ENCODE measurements around the gene KCNN4.

Gene KCNN4

DNA sequence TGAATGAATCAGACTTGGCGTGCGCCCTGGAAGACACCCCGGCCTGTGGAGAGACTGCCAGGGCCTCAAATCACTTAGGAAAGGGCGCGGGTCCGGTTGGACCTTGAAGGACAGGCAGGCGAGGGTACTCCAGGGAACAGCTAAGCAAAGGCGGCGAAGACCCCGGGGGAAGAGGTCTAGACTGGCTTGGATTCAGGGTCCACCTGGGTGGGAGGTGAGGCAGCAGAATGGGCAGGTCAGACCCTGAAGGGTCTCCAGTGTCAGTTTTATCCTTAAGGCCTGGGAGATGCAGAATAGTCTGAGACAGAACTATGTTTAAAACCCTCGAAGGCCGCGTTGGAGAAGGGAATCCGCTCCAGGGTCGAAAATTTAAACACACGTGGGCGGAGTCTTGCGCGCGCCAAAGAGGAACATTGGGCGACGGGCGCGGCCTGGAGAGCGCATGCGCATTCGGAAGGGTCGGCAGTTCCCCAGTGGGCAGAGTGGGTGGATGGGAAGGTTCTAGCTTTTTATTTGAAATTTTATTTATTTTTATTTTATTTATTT is 25.4 kb downstream of the KCNN4 start (continued):
- TF ChIP-seq, protein P1, sequence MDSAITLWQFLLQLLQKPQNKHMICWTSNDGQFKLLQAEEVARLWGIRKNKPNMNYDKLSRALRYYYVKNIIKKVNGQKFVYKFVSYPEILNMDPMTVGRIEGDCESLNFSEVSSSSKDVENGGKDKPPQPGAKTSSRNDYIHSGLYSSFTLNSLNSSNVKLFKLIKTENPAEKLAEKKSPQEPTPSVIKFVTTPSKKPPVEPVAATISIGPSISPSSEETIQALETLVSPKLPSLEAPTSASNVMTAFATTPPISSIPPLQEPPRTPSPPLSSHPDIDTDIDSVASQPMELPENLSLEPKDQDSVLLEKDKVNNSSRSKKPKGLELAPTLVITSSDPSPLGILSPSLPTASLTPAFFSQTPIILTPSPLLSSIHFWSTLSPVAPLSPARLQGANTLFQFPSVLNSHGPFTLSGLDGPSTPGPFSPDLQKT (IDR thresholded peaks at IDR 0.05; ENCODE audit: borderline replicate concordance, low read depth, low read length) = no peak
- 0 out of 2 replicates have a peak, but pooled peaks have one; percentile 52 for TF ChIP-seq ZSCAN16 (tag by site-specific recombination; IDR thresholded peaks at IDR 0.05)
- TF ChIP-seq YY1 (tag by site-specific recombination; IDR thresholded peaks at IDR 0.05) = no peak
- peak; percentile 35; the same call in 1 of the 2 replicates for TF ChIP-seq ZNF394 (tag by site-specific recombination; IDR thresholded peaks at IDR 0.05; ENCODE audit: borderline replicate concordance)
- no peak for TF ChIP-seq ZNF175 (tag by site-specific recombination; IDR thresholded peaks at IDR 0.05)
- TF ChIP-seq SP7 (tag by site-specific recombination; IDR thresholded peaks at IDR 0.05) = no peak; the same call in 1 of the 2 replicates
- TF ChIP-seq, protein P2, sequence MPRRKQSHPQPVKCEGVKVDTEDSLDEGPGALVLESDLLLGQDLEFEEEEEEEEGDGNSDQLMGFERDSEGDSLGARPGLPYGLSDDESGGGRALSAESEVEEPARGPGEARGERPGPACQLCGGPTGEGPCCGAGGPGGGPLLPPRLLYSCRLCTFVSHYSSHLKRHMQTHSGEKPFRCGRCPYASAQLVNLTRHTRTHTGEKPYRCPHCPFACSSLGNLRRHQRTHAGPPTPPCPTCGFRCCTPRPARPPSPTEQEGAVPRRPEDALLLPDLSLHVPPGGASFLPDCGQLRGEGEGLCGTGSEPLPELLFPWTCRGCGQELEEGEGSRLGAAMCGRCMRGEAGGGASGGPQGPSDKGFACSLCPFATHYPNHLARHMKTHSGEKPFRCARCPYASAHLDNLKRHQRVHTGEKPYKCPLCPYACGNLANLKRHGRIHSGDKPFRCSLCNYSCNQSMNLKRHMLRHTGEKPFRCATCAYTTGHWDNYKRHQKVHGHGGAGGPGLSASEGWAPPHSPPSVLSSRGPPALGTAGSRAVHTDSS (tag by site-specific recombination; IDR thresholded peaks at IDR 0.05) = no peak
- TF ChIP-seq ZNF19 (tag by site-specific recombination; IDR thresholded peaks at IDR 0.05; ENCODE audit: low read depth) = no peak
- no peak for TF ChIP-seq ZNF366 (tag by site-specific recombination; conservative IDR thresholded peaks at IDR 0.05)
- no peak for TF ChIP-seq ZXDB (tag by site-specific recombination; IDR thresholded peaks at IDR 0.05)
- TF ChIP-seq ZNF658 (tag by site-specific recombination; IDR thresholded peaks at IDR 0.05) = no peak
- TF ChIP-seq, protein P3, sequence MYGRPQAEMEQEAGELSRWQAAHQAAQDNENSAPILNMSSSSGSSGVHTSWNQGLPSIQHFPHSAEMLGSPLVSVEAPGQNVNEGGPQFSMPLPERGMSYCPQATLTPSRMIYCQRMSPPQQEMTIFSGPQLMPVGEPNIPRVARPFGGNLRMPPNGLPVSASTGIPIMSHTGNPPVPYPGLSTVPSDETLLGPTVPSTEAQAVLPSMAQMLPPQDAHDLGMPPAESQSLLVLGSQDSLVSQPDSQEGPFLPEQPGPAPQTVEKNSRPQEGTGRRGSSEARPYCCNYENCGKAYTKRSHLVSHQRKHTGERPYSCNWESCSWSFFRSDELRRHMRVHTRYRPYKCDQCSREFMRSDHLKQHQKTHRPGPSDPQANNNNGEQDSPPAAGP (tag by site-specific recombination; IDR thresholded peaks at IDR 0.05) = peak; percentile 14; the same call in 1 of the 2 replicates
- no peak for TF ChIP-seq HOXD13 (CRISPR knock-in tag; IDR thresholded peaks at IDR 0.05; ENCODE audit: borderline replicate concordance)
- no peak; the same call in 1 of the 2 replicates for TF ChIP-seq ZNF768 (tag by site-specific recombination; IDR thresholded peaks at IDR 0.05)
- TF ChIP-seq ZNF423 (tag by site-specific recombination; IDR thresholded peaks at IDR 0.05) = no peak; the same call in 1 of the 2 replicates
- no peak for TF ChIP-seq ZNF37A (tag by site-specific recombination; IDR thresholded peaks at IDR 0.05)
- peak; percentile 3; the same call in 1 of the 2 replicates for TF ChIP-seq ZBTB17 (tag by site-specific recombination; IDR thresholded peaks at IDR 0.05)
- no peak for TF ChIP-seq ZNF510 (tag by site-specific recombination; IDR thresholded peaks at IDR 0.05; ENCODE audit: insufficient replicate concordance)
- no peak; the same call in 1 of the 2 replicates for TF ChIP-seq ZBTB8A (tag by site-specific recombination; IDR thresholded peaks at IDR 0.05)
- no peak for TF ChIP-seq ZNF629 (tag by site-specific recombination; IDR thresholded peaks at IDR 0.05)
- TF ChIP-seq ZNF785 (tag by site-specific recombination; IDR thresholded peaks at IDR 0.05) = 0 out of 2 replicates have a peak, but pooled peaks have one; percentile 80
- TF ChIP-seq SP3 (tag by site-specific recombination; IDR thresholded peaks at IDR 0.05) = no peak
- TF ChIP-seq, protein P4, sequence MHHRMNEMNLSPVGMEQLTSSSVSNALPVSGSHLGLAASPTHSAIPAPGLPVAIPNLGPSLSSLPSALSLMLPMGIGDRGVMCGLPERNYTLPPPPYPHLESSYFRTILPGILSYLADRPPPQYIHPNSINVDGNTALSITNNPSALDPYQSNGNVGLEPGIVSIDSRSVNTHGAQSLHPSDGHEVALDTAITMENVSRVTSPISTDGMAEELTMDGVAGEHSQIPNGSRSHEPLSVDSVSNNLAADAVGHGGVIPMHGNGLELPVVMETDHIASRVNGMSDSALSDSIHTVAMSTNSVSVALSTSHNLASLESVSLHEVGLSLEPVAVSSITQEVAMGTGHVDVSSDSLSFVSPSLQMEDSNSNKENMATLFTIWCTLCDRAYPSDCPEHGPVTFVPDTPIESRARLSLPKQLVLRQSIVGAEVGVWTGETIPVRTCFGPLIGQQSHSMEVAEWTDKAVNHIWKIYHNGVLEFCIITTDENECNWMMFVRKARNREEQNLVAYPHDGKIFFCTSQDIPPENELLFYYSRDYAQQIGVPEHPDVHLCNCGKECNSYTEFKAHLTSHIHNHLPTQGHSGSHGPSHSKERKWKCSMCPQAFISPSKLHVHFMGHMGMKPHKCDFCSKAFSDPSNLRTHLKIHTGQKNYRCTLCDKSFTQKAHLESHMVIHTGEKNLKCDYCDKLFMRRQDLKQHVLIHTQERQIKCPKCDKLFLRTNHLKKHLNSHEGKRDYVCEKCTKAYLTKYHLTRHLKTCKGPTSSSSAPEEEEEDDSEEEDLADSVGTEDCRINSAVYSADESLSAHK (tag by site-specific recombination; IDR thresholded peaks at IDR 0.05) = peak; percentile 61; the same call in 1 of the 2 replicates
- no peak for TF ChIP-seq KLF9 (tag by site-specific recombination; IDR thresholded peaks at IDR 0.05; ENCODE audit: low read depth)
- no peak for TF ChIP-seq ZNF626 (tag by site-specific recombination; IDR thresholded peaks at IDR 0.05)
- TF ChIP-seq ZNF174 (tag by site-specific recombination; IDR thresholded peaks at IDR 0.05) = no peak
- no peak for TF ChIP-seq ZNF837 (tag by site-specific recombination; IDR thresholded peaks at IDR 0.05)
- no peak; the same call in 1 of the 2 replicates for TF ChIP-seq ZNF146 (tag by site-specific recombination; IDR thresholded peaks at IDR 0.05)
- TF ChIP-seq YY2 (tag by site-specific recombination; IDR thresholded peaks at IDR 0.05) = 0 out of 2 replicates have a peak, but pooled peaks have one; percentile 12
- TF ChIP-seq ZBTB7A (tag by site-specific recombination; IDR thresholded peaks at IDR 0.05; ENCODE audit: low read depth) = peak; percentile 87
- no peak for TF ChIP-seq ZNF138 (tag by site-specific recombination; IDR thresholded peaks at IDR 0.05; ENCODE audit: borderline replicate concordance)
- 0 out of 2 replicates have a peak, but pooled peaks have one; percentile 24 for TF ChIP-seq ZNF548 (tag by site-specific recombination; IDR thresholded peaks at IDR 0.05)
